ENCODE results near the gene LRRC18.

DNA sequence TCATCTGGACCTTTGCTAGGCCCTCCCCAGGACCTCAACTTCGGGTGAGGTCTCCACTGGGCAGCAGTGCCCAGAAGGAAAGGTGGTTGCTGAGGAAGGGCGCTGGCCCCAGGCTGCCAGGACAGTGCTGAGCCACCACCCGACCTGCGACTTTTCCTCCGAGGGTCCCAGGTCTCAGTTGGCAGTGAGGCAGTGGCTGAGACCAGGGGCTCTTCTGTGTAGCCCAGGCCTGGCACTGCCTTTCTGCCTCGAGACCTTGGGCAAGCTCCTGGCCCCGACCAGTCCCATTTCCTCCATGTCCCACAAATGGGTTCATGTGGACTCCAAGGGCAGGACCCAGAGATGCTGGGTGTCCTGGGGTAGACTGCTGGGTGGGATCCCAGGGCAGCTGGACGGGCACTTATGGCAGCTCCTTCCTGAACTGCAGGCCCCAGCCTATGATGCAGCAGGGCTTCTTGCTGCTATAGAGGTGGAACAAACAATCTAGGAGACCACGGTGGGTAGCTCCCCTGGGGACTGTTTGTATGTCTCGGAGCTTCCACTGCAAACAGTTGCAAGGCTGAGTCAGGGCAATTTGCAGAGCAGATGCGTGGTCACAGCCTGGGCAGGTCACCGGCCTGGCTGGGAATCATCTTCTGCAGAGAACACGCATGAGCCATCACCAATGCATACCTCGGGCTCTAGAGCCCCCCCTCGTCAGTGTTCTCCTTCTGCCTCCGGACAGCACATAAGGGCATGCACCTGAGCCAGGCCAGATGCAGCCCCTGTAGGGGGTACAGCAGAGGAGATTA lies 17.9 kb upstream of the LRRC18 start:
- TF ChIP-seq CTCF (IDR thresholded peaks at IDR 0.05; ENCODE audit: borderline replicate concordance, extremely low read depth, low read length, poor library complexity, severe bottlenecking) (no peak), EZH2 (IDR thresholded peaks at IDR 0.05; ENCODE audit: borderline replicate concordance, low read depth, low read length, severe bottlenecking) (no peak)
